WTC11 (cell line): ENCODE data around the gene NTN4.

Source experiments
- AFF4 ChIP-seq: sonication (generic); formaldehyde crosslinking; IDR thresholded peaks from 2 replicates; pipeline ENCODE4 v1.8.1; 2023; ENCODE audit warnings: mild to moderate bottlenecking, missing genetic modification reagents, borderline replicate concordance
- ATF1 ChIP-seq: sonication (generic); formaldehyde crosslinking; IDR thresholded peaks from 2 replicates; pipeline ENCODE4 v1.8.1; 2023; ENCODE audit warnings: mild to moderate bottlenecking, moderate library complexity, missing genetic modification reagents
- ATF2 ChIP-seq: sonication (generic); formaldehyde crosslinking; IDR thresholded peaks from 2 replicates; pipeline ENCODE4 v1.8.1; 2022; ENCODE audit warnings: low read depth, missing genetic modification reagents, borderline replicate concordance
- E2F1 ChIP-seq: sonication (generic); formaldehyde crosslinking; IDR thresholded peaks from 2 replicates; pipeline ENCODE4 v1.8.0; 2022; ENCODE audit warnings: mild to moderate bottlenecking, missing genetic modification reagents
- JUN ChIP-seq: sonication (generic); formaldehyde crosslinking; IDR thresholded peaks from 2 replicates; pipeline ENCODE4 v1.8.0; 2023; ENCODE audit warnings: mild to moderate bottlenecking, missing genetic modification reagents
- NFE2L1 ChIP-seq: sonication (generic); formaldehyde crosslinking; IDR thresholded peaks from 2 replicates; pipeline ENCODE4 v1.8.1; 2023; ENCODE audit warnings: missing genetic modification reagents
- TEAD4 ChIP-seq: sonication (generic); formaldehyde crosslinking; IDR thresholded peaks from 2 replicates; pipeline ENCODE4 v1.8.0; 2022; ENCODE audit warnings: mild to moderate bottlenecking, missing genetic modification reagents

GRCh38 chr12:95829395-95829794 lies 38.8 kb upstream of the NTN4 start:
- no peak for TF ChIP-seq NFE2L1
- TF ChIP-seq TEAD4 (CRISPR knock-in tag): no peak
- TF ChIP-seq AFF4 (CRISPR knock-in tag): no peak
- TF ChIP-seq E2F1 (CRISPR knock-in tag): no peak
- no peak for TF ChIP-seq JUN (CRISPR knock-in tag)
- TF ChIP-seq ATF2 (CRISPR knock-in tag): no peak
- no peak for TF ChIP-seq ATF1 (CRISPR knock-in tag)
